HCT116 (cell line): ENCODE measurements around the gene UBR3. TPM values are rescaled to one million over a fixed set of nuclear protein-coding genes. Genes with fewer than 3 reads are reported as not detected.

ENCODE experiments used
- ATAC-seq: fragments of 200-7000 bp; cut with Tn5 transposase; 2 replicates; pipeline ENCODE4 v1.9.1; 2020; ENCODE audit warnings: mild to moderate bottlenecking, moderate library complexity
- BruUV-seq: library from RNA; stranded (reverse); fragments of 400-500 nt; replicated peaks from 2 replicates; lab custom pipeline; 2021; lab: Mats Ljungman, UMichigan
- CTCF ChIA-PET: fragments of 300-600 bp; sonication (Branson Sonifier 250); formaldehyde crosslinking; loops from one replicate; lab custom pipeline; 2021; ENCODE audit warnings: antibody characterized with exemption; lab: Charles Lee
- POLR2A ChIA-PET: fragments of 300-600, 350-600 bp; sonication (Branson Sonifier 250); formaldehyde crosslinking; loops from one replicate; lab custom pipeline; 2021; ENCODE audit warnings: antibody characterized with exemption; lab: Charles Lee
- RAD21 ChIA-PET, 2 experiments: fragments of 300-600 bp; sonication (Branson Sonifier 250); formaldehyde crosslinking; loops; one replicate each; lab custom pipeline; 2023; ENCODE audit warnings: low total read pairs in 2 of 2; ENCODE audit not compliant: uncharacterized antibody in 2 of 2, unreplicated experiment in 2 of 2, low non-redundant PET in 1 of 2; lab: Charles Lee
- DNase-seq: peaks from one replicate; pipeline ENCODE4 v3.0.0-alpha.2; 2010; ENCODE audit warnings: low read depth, low spot score
- H2AFZ ChIP-seq: fragments of 200-600 bp; shearing (Covaris generic), sonication (generic); 2 replicates; pipeline ENCODE4 v1.6.1; 2017; ENCODE audit warnings: low read depth, mixed run types, mixed read lengths, antibody characterized with exemption, low read length; ENCODE audit not compliant: poor library complexity, severe bottlenecking
- H3K27ac ChIP-seq: 2 replicates; pipeline ENCODE4 v1.5.1; 2012; ENCODE audit warnings: low read depth, low read length
- H3K27me3 ChIP-seq: fragments of 200-600 bp; sonication (generic); 2 replicates; pipeline ENCODE4 v1.6.1; 2016; ENCODE audit warnings: mixed run types, low read length, mixed read lengths; ENCODE audit not compliant: insufficient read depth
- H3K36me3 ChIP-seq, 2 experiments: fragments of 200-500 bp in 1 of 2; fragments of 200-600 bp in 1 of 2; sonication (Bioruptor generic) in 1 of 2; sonication (generic) in 1 of 2; 2 replicates each; pipeline versions ENCODE4 v1.5.1 to v1.6.1; 2014 to 2016; ENCODE audit warnings: low read length in 2 of 2, inconsistent platforms in 1 of 2, mixed read lengths in 1 of 2, mixed run types in 1 of 2; ENCODE audit not compliant: insufficient read depth in 2 of 2, control insufficient read depth in 1 of 2
- H3K4me1 ChIP-seq, 2 experiments: fragments of 200-600 bp in 1 of 2; sonication (generic) in 1 of 2; 2 replicates each; pipeline versions ENCODE4 v1.5.1 to v1.6.1; 2012 to 2017; ENCODE audit warnings: low read length in 2 of 2, inconsistent platforms in 1 of 2, mild to moderate bottlenecking in 1 of 2, mixed read lengths in 1 of 2, mixed run types in 1 of 2, moderate library complexity in 1 of 2; ENCODE audit not compliant: insufficient read depth in 2 of 2, control insufficient read depth in 1 of 2
- H3K4me2 ChIP-seq: fragments of 200-600 bp; sonication (generic); 2 replicates; pipeline ENCODE4 v1.6.1; 2017; ENCODE audit warnings: mixed run types, low read length, mixed read lengths
- H3K4me3 ChIP-seq, 2 experiments: fragments of 200-600 bp in 1 of 2; sonication (generic) in 1 of 2; replicated peaks in 1 of 2; 2 replicates each; pipeline ENCODE4 v1.5.1; 2011 to 2016; ENCODE audit warnings: low read length in 2 of 2, control low read depth in 1 of 2, low read depth in 1 of 2, mild to moderate bottlenecking in 1 of 2, mixed read lengths in 1 of 2, mixed run types in 1 of 2
- H3K79me2 ChIP-seq: fragments of 200-600 bp; sonication (generic); 2 replicates; pipeline ENCODE4 v1.6.1; 2017; ENCODE audit warnings: mild to moderate bottlenecking, mixed run types, low read length, moderate library complexity, mixed read lengths; ENCODE audit not compliant: insufficient read depth
- H3K9ac ChIP-seq: fragments of 200-600 bp; sonication (generic); 2 replicates; pipeline ENCODE4 v1.6.1; 2016; ENCODE audit warnings: low read length, mixed read lengths
- H3K9me2 ChIP-seq: fragments of 200-600 bp; sonication (generic), shearing (Covaris generic); 2 replicates; pipeline ENCODE4 v1.6.1; 2017; ENCODE audit warnings: mixed run types, mild to moderate bottlenecking, moderate library complexity; ENCODE audit not compliant: insufficient read depth
- H3K9me3 ChIP-seq, 2 experiments: fragments of 200-500 bp in 1 of 2; fragments of 200-600 bp in 1 of 2; sonication (Bioruptor generic) in 1 of 2; sonication (generic) in 1 of 2; 2 replicates each; pipeline ENCODE4 v1.6.1; 2014 to 2017; ENCODE audit warnings: low read length in 2 of 2, mixed read lengths in 2 of 2, inconsistent platforms in 1 of 2, low read depth in 1 of 2, mild to moderate bottlenecking in 1 of 2, mixed run types in 1 of 2, moderate library complexity in 1 of 2; ENCODE audit not compliant: control insufficient read depth in 1 of 2, insufficient read depth in 1 of 2
- H4K20me1 ChIP-seq: fragments of 200-600 bp; sonication (generic), shearing (Covaris generic); 2 replicates; pipeline ENCODE4 v1.6.1; 2017; ENCODE audit warnings: mixed run types, mild to moderate bottlenecking, moderate library complexity; ENCODE audit not compliant: insufficient read depth
- CBX3 ChIP-seq: IDR thresholded peaks from 2 replicates; pipeline ENCODE4 v1.6.1; 2012; ENCODE audit warnings: low read depth
- ELF1 ChIP-seq: IDR thresholded peaks from 2 replicates; pipeline ENCODE4 v1.6.1; 2012; ENCODE audit warnings: low read depth, borderline replicate concordance
- EZH2phosphoT487 ChIP-seq: fragments of 200-600 bp; IDR thresholded peaks from 2 replicates; pipeline ENCODE4 v1.6.1; 2018; ENCODE audit warnings: antibody characterized with exemption, borderline replicate concordance
- MAX ChIP-seq: IDR thresholded peaks from 2 replicates; pipeline ENCODE4 v1.6.1; 2012
- POLR2A ChIP-seq: IDR thresholded peaks from 2 replicates; pipeline ENCODE4 v1.7.0; 2011; ENCODE audit warnings: borderline replicate concordance; ENCODE audit not compliant: insufficient read depth, insufficient read length; ENCODE audit errors: extremely low read depth
- POLR2AphosphoS5 ChIP-seq: IDR thresholded peaks from 2 replicates; pipeline ENCODE4 v1.6.1; 2011; ENCODE audit warnings: mild to moderate bottlenecking, low read depth, low read length, moderate library complexity
- REST ChIP-seq: IDR thresholded peaks from 2 replicates; pipeline ENCODE4 v1.6.1; 2012; ENCODE audit warnings: low read depth
- SIN3A ChIP-seq: IDR thresholded peaks from 2 replicates; pipeline ENCODE4 v1.6.1; 2012; ENCODE audit warnings: low read depth
- SP1 ChIP-seq: IDR thresholded peaks from 2 replicates; pipeline ENCODE4 v1.6.1; 2012; ENCODE audit warnings: low read depth
- TCF7L2 ChIP-seq: IDR thresholded peaks from 2 replicates; pipeline ENCODE4 v1.7.0; 2011; ENCODE audit warnings: borderline replicate concordance, inconsistent platforms; ENCODE audit not compliant: insufficient read depth, insufficient read length; ENCODE audit errors: extremely low read depth
- intact Hi-C: fragments of 100-400 bp; cut with micrococcal nuclease; formaldehyde crosslinking; loops from 2 replicates; pipeline ENCODE4 v1.10.0; 2022
- total RNA-seq: library from RNA; stranded (reverse); gene quantifications from one replicate; pipeline ENCODE4 v1.2.1, GENCODE V29; 2021; ENCODE audit not compliant: unreplicated experiment

The UBR3 gene
- total RNA-seq, 1 experiment from 2014 or later, result 29.5 TPM

GRCh38 chr2:170098626-170099312 lies 271.5 kb downstream of the UBR3 start:
- H3K9me3 ChIP-seq, result no peaks in the 10 kb centered on the region
- intact Hi-C loops, result no loop called here
- POLR2A ChIA-PET, result no interaction called here
- ATAC-seq (no peak), DNase-seq (no peak)
- no TSS peak for BruUV-seq
- RAD21 ChIA-PET, result no interaction called here
- CTCF ChIA-PET, result no interaction called here
- H3K27me3 ChIP-seq, result no peaks in the 10 kb centered on the region
- TF ChIP-seq ELF1 (no peak), POLR2AphosphoS5 (no peak), MAX (no peak), CBX3 (no peak), TCF7L2 (no peak), EZH2phosphoT487 (no peak), SIN3A (no peak), REST (no peak), POLR2A (no peak), SP1 (no peak)
- H3K36me3 ChIP-seq, result no peaks in the 10 kb centered on the region
- H3K4me1 ChIP-seq, result no peaks in the 10 kb centered on the region
- no peak overlapping the region for H3K4me3 ChIP-seq
- H2AFZ ChIP-seq, result no peak overlapping the region
- no peaks in the 10 kb centered on the region for H3K9me2 ChIP-seq
- H4K20me1 ChIP-seq, result no peaks in the 10 kb centered on the region
- no peak overlapping the region for H3K27ac ChIP-seq
- H3K9ac ChIP-seq, result no peak overlapping the region
- no peak overlapping the region for H3K4me2 ChIP-seq
- H3K79me2 ChIP-seq, result no peaks in the 10 kb centered on the region
